HG03469 (cell line): ENCODE measurements around the gene SPTB.
"Not testable (repeated sequence)": the region's sequence is repeated elsewhere in the genome, so short reads cannot be mapped to it uniquely, and the experiment has no call there.

ENCODE experiments used
- ATAC-seq: cut with Tn5 transposase; IDR thresholded peaks from one replicate; pipeline ENCODE4 v1.9.1; 2021; ENCODE audit warnings: mild to moderate bottlenecking, moderate library complexity, moderate number of reproducible peaks; ENCODE audit not compliant: unreplicated experiment

SPTB gene

GRCh38 chr14:64824471-64824870 is 55.2 kb downstream of the SPTB start:
- ATAC-seq = no peak

- no peak for ATAC-seq
Observed at GRCh38 chr14:64823305-64823861, 56.3 kb downstream of the SPTB start.

GRCh38 chr14:64821651-64822050 is 58.1 kb downstream of the SPTB start:
- ATAC-seq = no peak

GRCh38 chr14:64818151-64818550 is 61.6 kb downstream of the SPTB start:
- ATAC-seq = no peak

- no peak for ATAC-seq
Observed at GRCh38 chr14:64817631-64818030, 62.1 kb downstream of the SPTB start.

- ATAC-seq = no peak
Observed at GRCh38 chr14:64816221-64816783, 63.4 kb downstream of the SPTB start.

GRCh38 chr14:64815257-64815656 is 64.5 kb downstream of the SPTB start:
- no peak for ATAC-seq

GRCh38 chr14:64812412-64812811 is 67.3 kb downstream of the SPTB start:
- no peak for ATAC-seq

GRCh38 chr14:64811676-64812075 is 68.0 kb downstream of the SPTB start:
- no peak for ATAC-seq

- no peak for ATAC-seq
Observed at GRCh38 chr14:64808449-64808848, 71.3 kb downstream of the SPTB start.

- no peak for ATAC-seq
Observed at GRCh38 chr14:64807551-64807950, 72.2 kb downstream of the SPTB start.

GRCh38 chr14:64806862-64807495 is 72.7 kb downstream of the SPTB start:
- ATAC-seq = no peak

GRCh38 chr14:64806202-64806861 is 73.4 kb downstream of the SPTB start:
- no peak for ATAC-seq

- ATAC-seq = not testable (repeated sequence)
Observed at GRCh38 chr14:64805646-64806045, 74.1 kb downstream of the SPTB start.

- no peak for ATAC-seq
Observed at GRCh38 chr14:64804754-64805260, 74.9 kb downstream of the SPTB start.

GRCh38 chr14:64801800-64802199 is 77.9 kb downstream of the SPTB start:
- ATAC-seq = no peak

- no peak for ATAC-seq
Observed at GRCh38 chr14:64801046-64801445, 78.7 kb downstream of the SPTB start.

GRCh38 chr14:64800000-64800399 is 79.7 kb downstream of the SPTB start:
- ATAC-seq = no peak

GRCh38 chr14:64799555-64799954 is 80.2 kb downstream of the SPTB start:
- ATAC-seq = no peak

GRCh38 chr14:64796369-64796768 is 83.3 kb downstream of the SPTB start:
- ATAC-seq = no peak

- ATAC-seq = no peak
Observed at GRCh38 chr14:64795921-64796320, 83.8 kb downstream of the SPTB start.

GRCh38 chr14:64795211-64795610 is 84.5 kb downstream of the SPTB start:
- no peak for ATAC-seq
